BLaER1 treated with 17β-estradiol and CSF1 and Interleukin-3, amounts not matched to agents 10 nM and 100 nM (cell line): ENCODE results near the gene DPF3.
A peak's percentile ranks its signal among the peaks of the same experiment; 100 is the strongest.

Experiments
- H3K27ac ChIP-seq, 11 experiments: shearing (Covaris generic); formaldehyde crosslinking; 2 replicates each; pipeline ENCODE4 v1.8.1; 2022
- H3K27me3 ChIP-seq, 11 experiments: shearing (Covaris generic); formaldehyde crosslinking; 2 replicates each; pipeline ENCODE4 v1.8.1; 2022
- H3K36me3 ChIP-seq, 11 experiments: shearing (Covaris generic); formaldehyde crosslinking; 2 replicates each; pipeline ENCODE4 v1.8.1; 2022
- H3K4me1 ChIP-seq, 10 experiments: shearing (Covaris generic); formaldehyde crosslinking; 2 replicates each; pipeline ENCODE4 v1.8.1; 2022
- H3K4me2 ChIP-seq, 11 experiments: shearing (Covaris generic); formaldehyde crosslinking; 2 replicates each; pipeline ENCODE4 v1.8.1; 2022
- H3K4me3 ChIP-seq, 10 experiments: shearing (Covaris generic); formaldehyde crosslinking; 2 replicates each; pipeline ENCODE4 v1.8.1; 2022
- H3K9ac ChIP-seq, 11 experiments: shearing (Covaris generic); formaldehyde crosslinking; 2 replicates each; pipeline ENCODE4 v1.8.1; 2022
- H3K9me3 ChIP-seq, 11 experiments: shearing (Covaris generic); formaldehyde crosslinking; replicated peaks in 1 of 11; 2 replicates each; pipeline ENCODE4 v1.8.1; 2022
- H4K20me1 ChIP-seq, 11 experiments: shearing (Covaris generic); formaldehyde crosslinking; 2 replicates each; pipeline ENCODE4 v1.8.1; 2022
- Cebpa-rat ChIP-seq, 11 experiments: shearing (Covaris generic); IDR thresholded peaks; 2 replicates each; pipeline ENCODE4 v1.8.1; 2022

DPF3 gene

DNA sequence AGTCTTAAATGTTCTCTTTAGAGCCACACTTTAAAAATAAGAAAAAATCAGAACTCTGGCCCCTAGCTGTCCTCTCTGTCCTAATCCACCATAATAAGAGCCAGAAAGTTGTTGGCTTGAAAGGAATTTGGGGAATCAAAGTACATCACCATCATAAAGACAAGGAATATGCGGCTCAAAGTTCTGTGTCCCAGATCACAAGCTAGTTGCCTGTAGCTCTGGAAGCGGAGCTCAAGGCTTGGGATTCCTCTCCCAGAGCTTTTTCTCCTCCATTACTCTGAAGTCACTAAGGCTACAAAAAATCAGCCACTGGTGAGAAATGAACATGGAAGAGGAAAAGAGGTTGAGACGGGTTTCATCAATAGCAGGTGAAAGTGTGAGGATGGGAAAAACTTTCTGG lies 6.4 kb downstream of the DPF3 start:
- peak overlapping the region in 2 of 11 experiments; percentile 11; a peak in 3 of 22 replicates for H3K4me2 ChIP-seq
- peaks cover 42 to 55% (median 46%) of the 10 kb centered on the region in 11 experiments for H3K27me3 ChIP-seq
- H3K4me1 ChIP-seq = peaks cover 9 to 32% (median 21%) of the 10 kb centered on the region in 10 experiments
- no peak overlapping the region for H3K27ac ChIP-seq
- no peak overlapping the region for H3K4me3 ChIP-seq
- no peaks in the 10 kb centered on the region for H3K9me3 ChIP-seq
- no peak overlapping the region for H3K9ac ChIP-seq
- no peaks in the 10 kb centered on the region for H3K36me3 ChIP-seq
- H4K20me1 ChIP-seq = peaks cover 0 to 16% (median 7%) of the 10 kb centered on the region in 11 experiments; a peak in 15 of 22 replicates
- TF ChIP-seq Cebpa-rat (IDR thresholded peaks at IDR 0.05) = no peak

GRCh38 chr14:72884386-72884785 lies 9.5 kb downstream of the DPF3 start:
- Histone ChIP-seq H3K27ac (no peak overlapping the region), H3K4me2 (no peak overlapping the region), H3K4me1 (peaks cover 12 to 34% (median 21%) of the 10 kb centered on the region in 10 experiments; a peak in 15 of 20 replicates), H3K9ac (no peak overlapping the region), H3K4me3 (no peak overlapping the region), H3K27me3 (peaks cover 11 to 24% (median 15%) of the 10 kb centered on the region in 11 experiments; a peak in 21 of 22 replicates), H3K36me3 (no peaks in the 10 kb centered on the region), H3K9me3 (no peaks in the 10 kb centered on the region), H4K20me1 (no peaks in the 10 kb centered on the region)
- TF ChIP-seq Cebpa-rat (IDR thresholded peaks at IDR 0.05) = no peak

DNA sequence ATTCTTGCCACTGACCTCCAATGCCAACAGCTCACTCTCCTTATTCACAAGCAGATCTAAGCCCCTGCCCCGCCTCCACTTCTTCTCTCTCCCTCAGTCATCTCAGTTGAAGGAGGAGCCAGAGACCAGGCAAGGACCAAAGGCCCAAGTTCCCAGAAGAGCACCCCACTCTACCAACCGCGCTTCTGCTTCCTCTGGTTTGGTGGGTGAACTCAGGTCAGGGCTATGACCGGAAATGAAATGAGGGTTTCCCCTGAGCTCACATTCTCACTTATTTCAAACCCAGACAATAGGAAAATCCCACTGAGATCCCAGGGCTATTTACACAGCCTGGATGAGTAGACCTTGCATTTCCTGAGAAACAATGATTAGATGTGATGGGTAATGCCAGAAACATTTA lies 9.9 kb downstream of the DPF3 start:
- Histone ChIP-seq H3K27me3 (peaks cover 6 to 20% (median 10%) of the 10 kb centered on the region in 11 experiments; a peak in 19 of 22 replicates), H3K9ac (no peak overlapping the region), H3K4me1 (peaks cover 11 to 33% (median 19%) of the 10 kb centered on the region in 10 experiments; a peak in 15 of 20 replicates), H3K27ac (no peak overlapping the region), H3K4me3 (no peak overlapping the region), H3K9me3 (no peaks in the 10 kb centered on the region), H3K4me2 (no peak overlapping the region), H3K36me3 (no peaks in the 10 kb centered on the region), H4K20me1 (no peaks in the 10 kb centered on the region)
- TF ChIP-seq Cebpa-rat (IDR thresholded peaks at IDR 0.05) = no peak

- no peaks in the 10 kb centered on the region for H3K9me3 ChIP-seq
- H3K27me3 ChIP-seq = peaks cover 0 to 11% (median 4%) of the 10 kb centered on the region in 11 experiments; a peak in 10 of 22 replicates
- H3K4me3 ChIP-seq = no peak overlapping the region
- H3K36me3 ChIP-seq = no peaks in the 10 kb centered on the region
- no peaks in the 10 kb centered on the region for H4K20me1 ChIP-seq
- H3K4me1 ChIP-seq = peaks cover 3 to 25% (median 10%) of the 10 kb centered on the region in 10 experiments; a peak in 13 of 20 replicates
- H3K4me2 ChIP-seq = no peak overlapping the region
- no peak overlapping the region for H3K9ac ChIP-seq
- TF ChIP-seq Cebpa-rat (IDR thresholded peaks at IDR 0.05) = no peak
- H3K27ac ChIP-seq = no peak overlapping the region
Measured at GRCh38 chr14:72883109-72883508, 10.8 kb downstream of the DPF3 start.

DNA sequence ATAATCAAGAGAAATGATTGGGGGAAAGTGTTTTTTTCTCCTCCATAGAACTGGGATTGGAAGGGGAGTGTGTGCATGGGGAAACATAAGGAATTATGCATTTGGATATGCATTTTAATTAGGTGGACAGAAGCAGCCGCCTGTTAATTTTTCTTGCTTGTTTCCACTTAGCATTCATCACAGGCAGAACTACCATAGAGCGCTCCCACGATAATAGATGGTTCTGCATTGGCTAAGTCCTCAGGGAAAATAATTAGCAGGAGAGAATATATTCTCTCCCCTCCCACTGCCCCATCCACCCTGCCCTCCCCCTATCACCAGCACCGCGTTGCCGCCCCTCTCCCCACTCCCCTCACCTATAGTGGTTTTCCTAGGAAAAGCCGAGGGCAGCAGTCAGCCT lies 11.4 kb downstream of the DPF3 start:
- Histone ChIP-seq H3K4me1 (peaks cover 0 to 25% (median 7%) of the 10 kb centered on the region in 10 experiments; a peak in 10 of 20 replicates), H3K36me3 (no peaks in the 10 kb centered on the region), H4K20me1 (no peaks in the 10 kb centered on the region), H3K4me3 (no peak overlapping the region), H3K9me3 (no peaks in the 10 kb centered on the region), H3K27me3 (peaks cover 0 to 5% (median 0%) of the 10 kb centered on the region in 11 experiments; a peak in 2 of 22 replicates), H3K9ac (no peak overlapping the region), H3K27ac (no peak overlapping the region), H3K4me2 (peak overlapping the region in 2 of 11 experiments; percentile 9 to 46; a peak in 3 of 22 replicates)
- TF ChIP-seq Cebpa-rat (IDR thresholded peaks at IDR 0.05) = no peak

DNA sequence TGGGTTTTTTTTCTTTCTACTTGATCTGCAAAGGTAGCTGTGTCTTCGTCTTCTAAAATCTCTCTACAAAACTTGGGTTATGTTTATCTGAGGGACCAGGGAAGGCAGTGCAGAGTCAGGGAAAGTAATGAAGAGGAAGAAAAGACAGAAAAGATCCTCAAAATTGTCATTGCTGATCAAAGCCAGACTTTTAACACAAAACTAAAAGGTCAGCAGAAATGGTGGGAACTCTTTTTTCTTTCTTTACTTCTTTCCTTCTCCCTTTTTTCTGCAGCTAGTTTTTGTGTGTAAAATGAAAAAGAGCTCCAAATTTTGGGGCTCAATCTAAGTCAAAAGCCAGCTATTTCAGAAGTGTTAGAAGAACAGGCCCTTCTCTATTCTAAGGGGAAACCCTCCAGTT lies 11.9 kb downstream of the DPF3 start:
- Histone ChIP-seq H3K9ac (no peak overlapping the region), H3K4me3 (no peak overlapping the region), H3K9me3 (no peaks in the 10 kb centered on the region), H3K36me3 (no peaks in the 10 kb centered on the region), H3K27me3 (peaks cover 0 to under 1% (median 0%) of the 10 kb centered on the region in 11 experiments; a peak in 2 of 22 replicates), H3K27ac (no peak overlapping the region), H4K20me1 (no peaks in the 10 kb centered on the region), H3K4me1 (peaks cover 0 to 25% (median 7%) of the 10 kb centered on the region in 10 experiments; a peak in 10 of 20 replicates), H3K4me2 (peak overlapping the region in 2 of 11 experiments; percentile 9 to 46; a peak in 3 of 22 replicates)
- no peak for TF ChIP-seq Cebpa-rat (IDR thresholded peaks at IDR 0.05)

GRCh38 chr14:72881543-72881942 lies 12.4 kb downstream of the DPF3 start:
- Histone ChIP-seq H3K9ac (no peak overlapping the region), H3K36me3 (no peaks in the 10 kb centered on the region), H3K4me3 (no peak overlapping the region), H4K20me1 (no peaks in the 10 kb centered on the region), H3K4me1 (peaks cover 0 to 25% (median 7%) of the 10 kb centered on the region in 10 experiments; a peak in 10 of 20 replicates), H3K4me2 (peak overlapping the region in 2 of 11 experiments; percentile 42 to 46; a peak in 4 of 22 replicates), H3K27me3 (no peaks in the 10 kb centered on the region), H3K9me3 (no peaks in the 10 kb centered on the region), H3K27ac (no peak overlapping the region)
- no peak for TF ChIP-seq Cebpa-rat (IDR thresholded peaks at IDR 0.05)

DNA sequence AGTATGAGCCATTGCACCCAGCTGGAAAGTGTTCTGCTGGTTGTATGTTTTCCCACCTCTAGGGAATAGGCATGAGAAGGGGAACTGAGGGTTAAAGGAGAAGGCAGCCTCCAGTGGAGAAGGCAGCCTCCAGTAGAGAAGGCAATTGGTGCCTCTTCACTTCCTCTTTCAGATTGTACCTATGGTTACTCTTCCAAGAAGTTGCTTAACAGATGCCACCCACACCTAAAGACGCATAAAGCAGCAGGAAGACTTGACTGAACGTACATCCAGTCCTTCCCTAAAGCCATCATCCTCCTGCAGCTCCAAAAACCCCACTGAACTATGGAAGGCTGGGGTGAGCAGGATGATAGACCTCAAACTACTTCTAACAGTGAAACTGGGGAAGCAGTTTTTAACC lies 13.1 kb downstream of the DPF3 start:
- no peak for TF ChIP-seq Cebpa-rat (IDR thresholded peaks at IDR 0.05)
- Histone ChIP-seq H3K27ac (no peak overlapping the region), H3K4me1 (peaks cover 0 to 31% (median under 1%) of the 10 kb centered on the region in 10 experiments; a peak in 8 of 20 replicates), H3K4me2 (peak overlapping the region in 3 of 11 experiments; percentile 7 to 46 (median 42); a peak in 5 of 22 replicates), H3K27me3 (no peaks in the 10 kb centered on the region), H3K4me3 (no peak overlapping the region), H3K9me3 (no peaks in the 10 kb centered on the region), H4K20me1 (no peaks in the 10 kb centered on the region), H3K9ac (no peak overlapping the region), H3K36me3 (no peaks in the 10 kb centered on the region)

DNA sequence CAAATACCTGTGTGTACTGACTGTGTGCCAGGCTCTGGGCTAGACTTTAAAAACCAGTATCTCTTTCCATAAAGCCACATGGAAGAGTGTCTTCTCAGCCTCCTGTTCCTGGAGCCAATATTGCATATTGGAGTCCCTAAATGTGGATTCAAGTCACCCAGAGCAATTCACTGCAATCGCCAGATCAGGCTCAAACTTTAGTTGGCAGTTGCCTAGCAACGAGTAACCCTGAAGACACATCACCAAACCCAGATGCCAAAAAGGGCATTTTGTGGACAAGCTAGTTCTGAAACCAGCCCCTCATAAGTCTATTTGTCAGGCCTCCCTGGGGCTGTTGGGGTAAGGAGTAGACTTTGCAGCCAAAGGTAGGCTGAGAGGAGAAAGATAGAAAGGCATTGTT lies 13.7 kb downstream of the DPF3 start:
- H4K20me1 ChIP-seq = no peaks in the 10 kb centered on the region
- H3K9ac ChIP-seq = no peak overlapping the region

DNA sequence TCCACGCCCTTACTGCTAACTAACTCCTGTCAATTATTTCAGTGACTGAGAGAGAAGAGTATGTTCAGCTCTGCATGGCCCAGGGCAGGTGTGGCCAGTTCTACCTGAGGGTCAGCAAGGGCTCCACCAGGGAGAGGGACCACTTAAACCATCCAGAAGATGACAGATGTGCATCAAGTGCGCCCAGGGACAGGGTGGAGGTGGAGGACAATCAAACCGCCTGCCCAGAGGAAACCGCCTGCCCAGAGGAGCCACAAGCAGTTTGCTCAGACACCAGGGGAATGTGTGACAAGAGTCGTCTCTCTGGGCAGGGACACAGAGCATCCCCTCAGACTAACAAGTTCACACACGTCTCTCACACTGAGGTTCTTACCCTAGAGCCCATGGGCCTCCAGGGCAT lies 14.5 kb downstream of the DPF3 start:
- no peaks in the 10 kb centered on the region for H3K36me3 ChIP-seq
- H3K4me1 ChIP-seq = peaks cover 0 to 43% (median 0%) of the 10 kb centered on the region in 10 experiments; a peak in 8 of 20 replicates
- no peak overlapping the region for H3K4me2 ChIP-seq
- peaks cover 0 to 2% (median 0%) of the 10 kb centered on the region in 11 experiments; a peak in 3 of 22 replicates for H3K9me3 ChIP-seq
- no peak overlapping the region for H3K9ac ChIP-seq
- H4K20me1 ChIP-seq = no peaks in the 10 kb centered on the region
- H3K27me3 ChIP-seq = no peaks in the 10 kb centered on the region
- no peak overlapping the region for H3K27ac ChIP-seq
- H3K4me3 ChIP-seq = no peak overlapping the region
- TF ChIP-seq Cebpa-rat (IDR thresholded peaks at IDR 0.05) = no peak

More for the DNA sequence above, 13.7 kb downstream of the DPF3 start:
- H3K36me3 ChIP-seq = no peaks in the 10 kb centered on the region
- TF ChIP-seq Cebpa-rat (IDR thresholded peaks at IDR 0.05) = no peak
- no peak overlapping the region for H3K4me3 ChIP-seq
- H3K27me3 ChIP-seq = no peaks in the 10 kb centered on the region
- no peaks in the 10 kb centered on the region for H3K9me3 ChIP-seq
- H3K27ac ChIP-seq = no peak overlapping the region
- peak overlapping the region in 3 of 11 experiments; percentile 7 to 46 (median 42); a peak in 5 of 22 replicates for H3K4me2 ChIP-seq
- peaks cover 0 to 36% (median 0%) of the 10 kb centered on the region in 10 experiments; a peak in 8 of 20 replicates for H3K4me1 ChIP-seq
